IMR-90 (cell line): Measurements from ENCODE around the gene HACD4. TPM values are rescaled to one million over a fixed set of nuclear protein-coding genes. Genes with fewer than 3 reads are reported as not detected.

Source experiments
- ATAC-seq: fragments of 200-7000 bp; cut with Tn5 transposase; 2 replicates; pipeline ENCODE4 v1.9.1; 2020; ENCODE audit warnings: low read depth, mild to moderate bottlenecking, moderate library complexity
- BruUV-seq: library from RNA; stranded (reverse); fragments of 400-500 nt; replicated peaks from 2 replicates; lab custom pipeline; 2021; lab: Mats Ljungman, UMichigan
- CTCF ChIA-PET: fragments of 300-600 bp; formaldehyde crosslinking; extraction: SDS; loops from one replicate; lab custom pipeline; 2021; ENCODE audit warnings: antibody characterized with exemption; lab: Yijun Ruan, JAX
- POLR2A ChIA-PET: fragments of 300-600 bp; sonication (Branson Sonifier 250); formaldehyde crosslinking; loops from one replicate; lab custom pipeline; 2022; ENCODE audit warnings: antibody characterized with exemption; ENCODE audit not compliant: unreplicated experiment; lab: Charles Lee
- DNase-seq: peaks from one replicate; pipeline ENCODE4 v3.0.0; 2013
- H2AFZ ChIP-seq: replicated peaks from 2 replicates; pipeline ENCODE3; 2013; ENCODE audit warnings: low read length, mild to moderate bottlenecking; ENCODE audit not compliant: poor library complexity
- H2AK5ac ChIP-seq: 2 replicates; pipeline ENCODE4 v1.6.1; 2013; ENCODE audit warnings: low read depth, low read length, inconsistent platforms
- H2AK9ac ChIP-seq: replicated peaks from 2 replicates; pipeline ENCODE3; 2013; ENCODE audit warnings: mild to moderate bottlenecking, low read depth, low read length, moderate library complexity; ENCODE audit not compliant: poor library complexity
- H2BK120ac ChIP-seq: 2 replicates; pipeline ENCODE4 v1.6.1; 2013; ENCODE audit warnings: low read depth, low read length, inconsistent platforms
- H2BK15ac ChIP-seq: 3 replicates; pipeline ENCODE4 v1.6.1; 2013; ENCODE audit warnings: low read depth, low read length, inconsistent platforms
- H2BK20ac ChIP-seq: 2 replicates; pipeline ENCODE4 v1.6.1; 2013; ENCODE audit warnings: low read depth, mild to moderate bottlenecking, inconsistent platforms, low read length, moderate library complexity
- H2BK5ac ChIP-seq: 2 replicates; pipeline ENCODE4 v1.6.1; 2013; ENCODE audit warnings: mild to moderate bottlenecking, low read depth, low read length, inconsistent platforms; ENCODE audit not compliant: poor library complexity, severe bottlenecking
- H3K14ac ChIP-seq: replicated peaks from 2 replicates; pipeline ENCODE4 v1.6.1; 2013; ENCODE audit warnings: low read depth, low read length, inconsistent platforms
- H3K18ac ChIP-seq: 2 replicates; pipeline ENCODE4 v1.6.1; 2013; ENCODE audit warnings: low read depth, low read length, control low read depth
- H3K23ac ChIP-seq: 2 replicates; pipeline ENCODE4 v1.6.1; 2013; ENCODE audit warnings: low read depth, low read length, inconsistent platforms
- H3K27ac ChIP-seq: 2 replicates; pipeline ENCODE4 v1.5.1; 2013; ENCODE audit warnings: mild to moderate bottlenecking, control low read depth, low read length; ENCODE audit not compliant: insufficient read depth
- H3K27me3 ChIP-seq: 2 replicates; pipeline ENCODE4 v1.6.1; 2013; ENCODE audit warnings: low read length; ENCODE audit not compliant: control insufficient read depth, insufficient read depth
- H3K36me3 ChIP-seq: 2 replicates; pipeline ENCODE4 v1.6.1; 2013; ENCODE audit warnings: low read length, mixed read lengths; ENCODE audit not compliant: control insufficient read depth, insufficient read depth
- H3K4ac ChIP-seq: 2 replicates; pipeline ENCODE4 v1.6.1; 2013; ENCODE audit warnings: low read depth, low read length, inconsistent platforms
- H3K4me1 ChIP-seq: 2 replicates; pipeline ENCODE4 v1.6.1; 2013; ENCODE audit warnings: low read length, mixed read lengths; ENCODE audit not compliant: control insufficient read depth, insufficient read depth
- H3K4me2 ChIP-seq: 2 replicates; pipeline ENCODE4 v1.6.1; 2013; ENCODE audit warnings: low read depth, mild to moderate bottlenecking, control low read depth, low read length, moderate library complexity
- H3K4me3 ChIP-seq: 2 replicates; pipeline ENCODE4 v1.5.1; 2013; ENCODE audit warnings: low read depth, mild to moderate bottlenecking, control low read depth, low read length, moderate library complexity; ENCODE audit not compliant: insufficient read depth
- H3K56ac ChIP-seq: 2 replicates; pipeline ENCODE4 v1.6.1; 2013; ENCODE audit warnings: low read length, inconsistent platforms; ENCODE audit not compliant: insufficient read depth; ENCODE audit errors: extremely low read depth
- H3K79me1 ChIP-seq, 2 experiments: 2 replicates each; pipeline ENCODE4 v1.6.1; 2013; ENCODE audit warnings: low read length in 2 of 2, inconsistent platforms in 1 of 2, low read depth in 1 of 2
- H3K9ac ChIP-seq: 2 replicates; pipeline ENCODE4 v1.6.1; 2013; ENCODE audit warnings: low read depth, low read length, control low read depth
- H3K9me1 ChIP-seq: 2 replicates; pipeline ENCODE4 v1.6.1; 2013; ENCODE audit warnings: low read length, inconsistent platforms; ENCODE audit not compliant: insufficient read depth
- H3K9me3 ChIP-seq: 2 replicates; pipeline ENCODE4 v1.6.1; 2013; ENCODE audit warnings: low read length; ENCODE audit not compliant: control insufficient read depth, insufficient read depth
- H4K20me1 ChIP-seq: 2 replicates; pipeline ENCODE4 v1.6.1; 2013; ENCODE audit warnings: low read length, inconsistent platforms; ENCODE audit not compliant: insufficient read depth
- H4K5ac ChIP-seq: 2 replicates; pipeline ENCODE4 v1.6.1; 2013; ENCODE audit warnings: mild to moderate bottlenecking, low read depth, low read length, control low read depth
- H4K8ac ChIP-seq, 2 experiments: 2 replicates each; pipeline ENCODE4 v1.6.1; 2013; ENCODE audit warnings: low read depth in 2 of 2, low read length in 2 of 2, control low read depth in 1 of 2, inconsistent platforms in 1 of 2
- H4K91ac ChIP-seq: 2 replicates; pipeline ENCODE4 v1.6.1; 2013; ENCODE audit warnings: low read depth, low read length, inconsistent platforms; ENCODE audit not compliant: insufficient read depth
- BHLHE40 ChIP-seq: fragments of 150-350 bp; IDR thresholded peaks from 2 replicates; pipeline ENCODE4 v1.6.1; 2016; ENCODE audit warnings: mild to moderate bottlenecking, low read depth, low read length
- WGBS, 2 experiments: methylation state at CpG; one replicate each; pipeline versions ENCODE4 v1.1.5 to v1.1.7; 2013; ENCODE audit warnings: missing lambda C conversion rate in 2 of 2; ENCODE audit not compliant: insufficient read length in 1 of 2; ENCODE audit errors: extremely low coverage in 2 of 2; 5-methylcytosine and 5-hydroxymethylcytosine counted together
- dilution Hi-C: fragments of 300-500 bp; cut with HindIII; formaldehyde crosslinking; loops from one replicate; pipeline ENCODE4 v1.14.3; 2018; ENCODE audit warnings: low sequenced_read_pairs; ENCODE audit not compliant: unreplicated experiment
- in situ Hi-C: fragments of 300-500 bp; cut with MboI; formaldehyde crosslinking; loops from 3 replicates; pipeline ENCODE4 v1.14.3; 2019; ENCODE audit warnings: low sequenced_read_pairs, inconsistent platforms, mixed read lengths
- intact Hi-C: fragments of 100-400 bp; cut with micrococcal nuclease; formaldehyde crosslinking; loops from 2 replicates; pipeline ENCODE4 v1.10.0; 2022
- polyA plus RNA-seq, 3 experiments: library from polyadenylated mRNA; depleted of rRNA; stranded (reverse); fragments of >200 nt; gene quantifications; 2 replicates each; pipeline ENCODE4 v1.2.3, GENCODE V29; 2012; ENCODE audit warnings: low replicate concordance in 1 of 3
- total RNA-seq: library from RNA; depleted of rRNA; stranded (reverse); fragments of >200 nt; gene quantifications from 2 replicates; pipeline ENCODE4 v1.2.3, GENCODE V29; 2012

The HACD4 gene
- total and polyA plus RNA-seq, 2 of the 4 experiments (the other 2 are of a cell fraction), result 1.9 to 2.2 TPM

- no peak; the same call in 1 of the 2 replicates for TF ChIP-seq BHLHE40
These were observed 38.7 kb upstream of the HACD4 start (continued) for GRCh38 chr9:21070171-21070571.

- no peak overlapping the region for H3K4me2 ChIP-seq
- no peak overlapping the region for H3K27ac ChIP-seq
- ChIA-PET CTCF (interaction anchor here (0.6 to 1.0 kb wide), 2 partner anchors 9 to 439 kb away, joined by 4 read pairs; partner anchors contain the start of gene MLLT3), POLR2A (no interaction called here)
- H3K27me3 ChIP-seq, result no peaks in the 10 kb centered on the region
- no peaks in the 10 kb centered on the region for H3K9me1 ChIP-seq
- H3K36me3 ChIP-seq, result no peaks in the 10 kb centered on the region
- no peak overlapping the region for H3K56ac ChIP-seq
- H3K14ac ChIP-seq, result no peak overlapping the region
- no peak overlapping the region for H2AFZ ChIP-seq
- no peak overlapping the region for H2BK15ac ChIP-seq
- no peak overlapping the region for H3K18ac ChIP-seq
- H2BK5ac ChIP-seq, result no peak overlapping the region
- WGBS, 2 experiments, result no CpG with 5 or more reads among the region's 2 CpGs
- dilution Hi-C loops (no loop called here), in situ Hi-C loops (no loop called here), intact Hi-C loops (no loop called here)
- no peaks in the 10 kb centered on the region for H4K20me1 ChIP-seq
- no TSS peak for BruUV-seq
- H3K9ac ChIP-seq, result no peak overlapping the region
- no peak overlapping the region for H3K4ac ChIP-seq
- no peak overlapping the region for H4K8ac ChIP-seq
- no peak for TF ChIP-seq BHLHE40
- H3K4me1 ChIP-seq, result no peaks in the 10 kb centered on the region
- H3K23ac ChIP-seq, result no peak overlapping the region
- H2AK9ac ChIP-seq, result no peak overlapping the region
- H2BK20ac ChIP-seq, result no peak overlapping the region
- no peak overlapping the region for H2BK120ac ChIP-seq
- H4K91ac ChIP-seq, result no peak overlapping the region
- H4K5ac ChIP-seq, result no peak overlapping the region
- H3K9me3 ChIP-seq, result no peaks in the 10 kb centered on the region
- no peak overlapping the region for H3K4me3 ChIP-seq
- no peak overlapping the region for H2AK5ac ChIP-seq
- no peaks in the 10 kb centered on the region for H3K79me1 ChIP-seq
- ATAC-seq, result no peak; the same call in 1 of the 2 replicates
- DNase-seq, result peak; percentile 36
These were observed 29.6 kb upstream of the HACD4 start for GRCh38 chr9:21060919-21061561.
